Stimulated activated CD4-positive, alpha-beta T cell treated with anti-CD3 and anti-CD28 coated beads, Interleukin-4, amount 100 ng/mL, for 48 hours (primary cell): ENCODE results near the gene ZNF620.
"Not testable (repeated sequence)": the region's sequence is repeated elsewhere in the genome, so short reads cannot be mapped to it uniquely, and the experiment has no call there.

ENCODE experiments used
- DNase-seq, 2 donors: peaks; one replicate each; pipeline ENCODE4 v3.0.0-alpha.2; 2020; ENCODE audit warnings: low read depth in 2 of 2

The ZNF620 gene

DNA sequence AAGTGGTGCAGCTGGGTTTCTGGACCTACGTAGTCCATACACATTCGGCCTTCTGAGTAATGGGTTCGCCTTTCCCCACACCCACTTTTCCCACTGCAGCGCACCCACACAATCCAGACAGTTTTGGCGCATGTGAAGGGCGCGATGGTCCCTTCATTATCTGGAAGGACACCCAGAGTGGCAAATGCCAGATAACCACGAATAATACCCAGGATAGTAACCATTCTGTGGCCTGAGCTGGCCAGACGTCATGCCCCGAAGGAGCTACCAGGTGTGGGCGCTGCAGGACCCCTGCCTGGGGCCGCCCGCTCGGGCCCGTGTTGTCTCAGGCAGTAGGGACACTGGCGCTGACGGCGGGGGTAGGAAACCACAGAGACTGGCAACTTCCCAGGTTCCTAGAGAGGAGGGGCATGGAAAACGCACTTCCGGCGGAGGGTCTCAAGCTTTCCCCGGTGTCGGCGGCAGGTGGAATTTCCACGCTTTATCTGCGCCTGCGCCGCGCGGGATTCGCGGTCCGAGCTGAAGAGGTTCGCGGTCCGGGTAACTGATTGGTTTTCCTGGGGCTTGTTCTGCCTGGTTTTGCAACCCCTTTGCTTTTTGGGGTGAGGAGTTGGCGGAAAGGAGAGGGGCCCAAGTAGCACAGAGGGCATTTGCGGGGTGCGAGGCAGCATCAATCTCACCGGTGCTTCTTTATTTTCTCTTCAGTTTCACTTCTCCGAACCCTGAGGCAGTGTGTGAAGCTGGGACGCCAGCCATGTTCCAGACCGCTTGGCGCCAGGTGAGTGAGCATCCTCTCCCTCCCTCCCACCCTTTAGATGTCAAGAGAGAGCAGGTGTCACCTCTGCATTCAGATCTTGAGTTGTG is at the start of gene ZNF620:
Gene ZNF620, plus strand, starts transcription at position 441 of the 864 bp plus-strand sequence. Its CDS starts 314 bp downstream, at position 755.
- peak; percentile 26 to 38 for DNase-seq

DNA sequence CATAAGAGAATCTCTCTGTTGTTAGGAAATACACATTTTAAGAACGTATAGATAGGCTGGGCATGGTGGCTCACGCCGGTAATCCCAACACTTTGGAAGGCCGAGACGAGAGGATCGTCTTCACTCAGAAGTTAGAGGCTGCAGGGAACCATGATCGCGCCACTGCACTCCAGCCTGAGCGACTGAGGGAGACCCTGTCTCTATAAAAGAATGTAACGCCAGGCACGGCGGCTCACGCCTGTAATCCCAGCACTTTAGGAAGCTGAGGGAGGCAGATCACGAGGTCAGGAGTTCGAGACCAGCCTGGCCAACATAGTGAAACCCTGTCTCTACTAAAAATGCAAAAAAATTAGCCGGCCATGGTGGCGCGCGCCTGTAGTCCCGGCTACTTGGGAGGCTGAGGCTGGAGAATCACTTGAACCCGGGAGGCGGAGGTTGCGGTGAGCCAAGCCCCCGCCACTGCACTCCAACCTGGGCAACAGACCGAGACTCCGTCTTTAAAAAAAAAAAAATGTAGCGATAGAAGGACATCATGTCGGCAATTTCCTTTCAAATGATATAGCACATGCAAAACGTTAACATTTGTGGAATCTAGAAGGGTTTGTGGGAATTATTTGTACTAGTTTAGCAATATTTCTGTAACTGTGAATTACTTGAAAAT is 49.4 kb upstream of the ZNF620 start:
- DNase-seq = no peak

GRCh38 chr3:40456940-40457823 is 48.7 kb upstream of the ZNF620 start, which contains the start of gene RPL14:
Gene RPL14, plus strand, starts transcription at chr3:40457339. Its CDS starts 133 bp downstream, at chr3:40457472.
- peak; percentile 92 to 93 for DNase-seq

- DNase-seq = no peak
Observed at GRCh38 chr3:40458473-40458872, 47.4 kb upstream of the ZNF620 start.

DNA sequence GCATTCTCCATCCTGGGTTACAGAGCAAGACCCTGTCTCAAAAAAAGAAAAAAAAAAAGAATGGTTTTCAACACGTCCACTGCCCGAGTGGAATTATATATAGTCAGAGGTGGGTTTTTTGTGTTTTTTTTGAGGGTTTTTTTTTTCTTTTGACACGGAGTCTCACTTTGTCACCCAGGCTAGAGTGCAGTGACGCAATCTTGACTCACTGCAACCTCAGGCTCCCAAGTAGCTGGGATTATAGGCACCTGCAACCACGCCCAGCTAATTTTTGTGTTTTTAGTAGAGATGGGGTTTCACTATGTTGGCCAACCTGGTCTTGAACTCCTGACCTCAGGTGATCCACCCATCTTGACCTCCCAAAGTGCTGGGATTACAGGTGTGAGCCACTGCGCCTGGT is 45.4 kb upstream of the ZNF620 start:
- not testable (repeated sequence) for DNase-seq

- DNase-seq = no peak
Observed at GRCh38 chr3:40461161-40461560, 44.7 kb upstream of the ZNF620 start.

GRCh38 chr3:40462838-40463237 is 43.0 kb upstream of the ZNF620 start:
- DNase-seq = not testable (repeated sequence)

DNA sequence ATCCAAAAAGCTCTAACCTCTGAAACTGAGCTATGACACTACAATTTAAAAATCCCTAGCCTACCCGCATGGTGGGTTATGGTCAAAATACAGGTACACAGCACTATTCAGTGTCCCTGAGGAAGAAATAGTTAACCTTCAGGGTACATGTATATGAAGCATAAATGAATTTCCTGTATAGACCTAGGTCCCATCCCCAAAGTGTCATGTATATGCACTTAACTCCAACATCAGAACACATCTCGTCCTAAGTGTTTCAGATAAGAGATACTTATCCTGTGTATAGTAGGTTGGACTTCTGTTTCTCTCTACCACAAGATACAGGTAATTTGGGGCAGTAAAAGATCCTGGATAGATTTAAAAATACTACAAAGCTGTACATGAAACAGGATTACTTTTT is 42.3 kb upstream of the ZNF620 start:
- DNase-seq = no peak

DNA sequence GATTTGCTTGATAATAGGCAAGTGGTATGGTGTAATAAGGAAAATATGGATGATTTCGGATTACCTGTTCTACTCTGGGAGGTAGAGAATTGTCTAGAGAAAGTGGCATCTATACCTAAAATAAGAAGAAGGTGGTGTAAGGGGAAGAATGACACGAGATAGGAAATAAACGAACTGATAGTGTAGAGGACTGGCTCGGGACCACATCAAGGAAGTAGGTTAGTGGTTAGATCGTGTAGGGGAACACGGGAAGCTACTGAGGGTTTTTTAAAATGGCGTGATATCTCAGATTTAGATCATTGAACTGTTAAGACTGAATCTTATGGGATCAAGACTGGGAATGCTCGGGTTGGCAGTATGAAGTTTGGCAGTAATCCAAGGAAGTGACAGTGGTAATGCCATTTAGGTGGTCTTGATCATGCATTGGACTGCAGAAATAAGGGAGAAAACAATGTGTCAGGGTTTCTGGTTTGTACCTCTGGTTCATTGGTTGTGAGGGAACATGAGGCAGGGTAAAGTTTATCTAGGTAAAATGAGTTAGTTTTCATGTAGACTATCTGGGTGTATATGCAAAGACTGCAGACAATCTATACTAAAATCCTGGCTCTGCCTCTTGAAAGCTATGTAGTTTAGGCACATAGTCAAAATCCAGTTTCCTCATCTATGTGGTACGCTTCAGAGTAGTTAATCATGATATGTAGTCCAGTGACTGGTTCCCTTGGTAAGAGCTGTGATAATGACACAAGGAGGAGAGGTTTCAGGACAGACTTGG is 41.3 kb upstream of the ZNF620 start:
- DNase-seq = no peak

DNA sequence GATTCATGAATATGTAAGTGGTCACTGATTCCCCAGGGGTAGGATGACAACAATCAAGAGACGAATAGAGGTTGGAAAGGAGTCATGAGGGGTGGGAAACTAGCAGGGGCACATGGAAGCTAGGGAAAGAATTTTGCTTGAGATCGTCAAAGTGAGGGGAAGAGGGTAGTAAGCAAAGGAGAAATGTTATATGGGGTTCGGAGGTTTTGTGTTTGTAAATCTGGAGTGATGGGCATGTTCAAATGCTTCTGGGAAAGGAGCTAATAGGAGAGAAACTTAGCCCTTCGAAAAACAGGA is 40.8 kb upstream of the ZNF620 start:
- no peak for DNase-seq

- no peak for DNase-seq
Observed at GRCh38 chr3:40465456-40465855, 40.4 kb upstream of the ZNF620 start.

- DNase-seq = no peak
Observed at GRCh38 chr3:40468018-40468417, 37.8 kb upstream of the ZNF620 start.

DNA sequence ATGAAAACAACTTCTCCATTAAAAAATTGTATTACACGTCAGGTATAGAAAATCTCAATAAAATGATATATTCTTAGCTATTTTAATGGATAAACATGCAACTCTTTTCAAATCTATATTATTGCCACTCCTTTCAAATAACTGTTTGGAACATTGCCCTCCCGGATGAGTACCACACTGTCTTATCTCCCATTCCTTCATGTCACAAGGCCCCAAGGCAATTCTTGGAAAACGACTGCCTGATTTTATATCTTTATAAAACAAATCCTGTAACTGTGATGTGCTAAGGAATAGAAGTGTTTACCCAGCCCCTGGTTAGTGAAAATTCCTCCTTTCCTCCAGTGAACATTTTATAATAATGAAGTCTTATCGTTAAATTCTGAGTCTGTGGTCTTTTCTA is 35.1 kb upstream of the ZNF620 start:
- DNase-seq = no peak

DNA sequence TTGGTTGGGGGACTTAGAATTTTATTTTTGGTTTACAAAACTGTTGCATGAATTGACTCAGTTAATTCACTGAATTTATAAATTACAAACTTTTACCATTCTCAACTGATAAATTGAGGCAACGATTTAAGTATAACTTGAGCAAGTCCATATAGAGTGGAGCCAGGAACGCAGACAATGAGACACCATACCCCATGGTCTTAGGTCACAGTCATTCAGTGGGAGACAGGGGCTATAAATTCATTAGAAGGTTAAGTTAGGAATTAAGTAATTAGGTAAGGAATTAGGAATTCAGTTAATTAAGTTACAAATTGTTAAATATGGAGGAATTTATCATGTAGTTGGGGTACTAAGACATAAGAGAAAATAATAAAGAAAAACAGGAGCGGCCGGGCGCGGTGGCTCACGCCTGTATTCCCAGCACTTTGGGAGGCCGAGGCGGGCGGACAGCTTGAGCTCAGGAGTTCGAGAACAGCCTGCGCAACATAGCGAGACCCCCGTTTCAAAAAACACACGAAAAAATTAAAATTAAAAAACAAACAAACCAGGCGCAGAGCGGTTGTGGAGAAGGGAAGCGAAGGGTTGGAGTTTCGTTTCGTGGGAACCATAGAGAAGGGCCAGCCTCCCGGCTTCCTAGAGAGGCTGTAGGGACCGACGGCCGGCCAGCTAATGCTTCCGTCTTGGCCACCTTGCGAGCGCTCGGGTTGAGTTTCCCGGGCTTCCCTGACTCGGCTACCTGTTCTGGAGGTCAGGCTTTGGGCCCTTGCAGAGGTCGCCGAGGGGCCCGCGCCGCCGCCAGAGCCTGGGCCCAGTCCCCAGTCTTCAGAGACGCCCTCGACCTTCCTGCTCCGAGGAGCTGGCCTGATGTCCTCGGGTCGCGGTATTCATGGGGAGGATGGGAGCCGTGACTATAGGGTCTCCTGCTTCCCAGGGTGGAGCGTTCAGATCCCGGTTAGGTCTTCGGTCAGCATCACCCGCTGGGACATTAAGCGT is 29.1 kb upstream of the ZNF620 start, which contains the start of gene ZNF619:
Gene ZNF619, plus strand, starts transcription at position 645 of the 993 bp plus-strand sequence. CDS start 858 bp downstream, outside the sequence.
- DNase-seq = no peak

GRCh38 chr3:40477666-40478065 is 28.2 kb upstream of the ZNF620 start:
- DNase-seq = no peak

DNA sequence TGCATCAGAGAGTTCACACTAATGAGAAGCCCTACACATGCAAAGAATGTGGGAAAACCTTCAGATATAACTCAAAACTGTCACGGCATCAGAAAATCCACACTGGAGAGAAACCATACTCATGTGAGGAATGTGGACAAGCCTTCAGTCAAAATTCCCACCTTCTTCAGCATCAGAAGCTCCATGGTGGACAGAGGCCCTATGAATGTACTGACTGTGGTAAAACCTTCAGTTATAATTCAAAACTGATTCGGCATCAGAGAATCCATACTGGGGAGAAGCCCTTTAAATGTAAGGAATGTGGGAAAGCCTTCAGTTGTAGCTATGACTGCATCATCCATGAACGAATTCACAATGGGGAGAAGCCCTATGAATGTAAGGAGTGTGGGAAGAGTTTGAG is 18.7 kb upstream of the ZNF620 start:
- DNase-seq = no peak

GRCh38 chr3:40490916-40491315 is 14.9 kb upstream of the ZNF620 start:
- DNase-seq = no peak

GRCh38 chr3:40494698-40495097 is 11.1 kb upstream of the ZNF620 start:
- DNase-seq = no peak

- no peak for DNase-seq
Observed at GRCh38 chr3:40497288-40497687, 8.6 kb upstream of the ZNF620 start.

DNA sequence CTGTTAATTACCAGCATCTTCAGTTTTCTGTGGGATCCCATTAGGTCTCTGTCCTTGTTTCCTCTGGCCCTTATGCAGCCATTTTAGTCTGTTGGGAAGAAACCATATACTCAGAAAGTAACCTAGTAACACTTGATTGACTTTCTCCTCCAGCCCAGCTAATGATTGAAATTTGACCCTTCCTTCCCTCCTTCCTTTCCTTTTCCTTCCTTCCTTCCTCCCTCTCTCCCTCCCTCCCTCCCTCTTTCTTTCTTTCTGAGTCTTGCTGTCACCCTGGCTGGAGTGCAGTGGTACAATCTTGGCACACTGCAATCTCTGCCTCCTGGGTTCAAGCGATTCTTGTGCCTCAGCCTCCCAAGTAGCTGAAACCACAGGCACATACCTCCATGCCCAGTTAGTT is 5.9 kb upstream of the ZNF620 start:
- no peak for DNase-seq
